GM18520 (cell line): ENCODE results near the gene SSX2IP.
"Not testable (repeated sequence)": the region's sequence is repeated elsewhere in the genome, so short reads cannot be mapped to it uniquely, and the experiment has no call there.

ENCODE experiments used
- ATAC-seq: cut with Tn5 transposase; IDR thresholded peaks from one replicate; pipeline ENCODE4 v1.9.1; 2021; ENCODE audit not compliant: unreplicated experiment

The SSX2IP gene

DNA sequence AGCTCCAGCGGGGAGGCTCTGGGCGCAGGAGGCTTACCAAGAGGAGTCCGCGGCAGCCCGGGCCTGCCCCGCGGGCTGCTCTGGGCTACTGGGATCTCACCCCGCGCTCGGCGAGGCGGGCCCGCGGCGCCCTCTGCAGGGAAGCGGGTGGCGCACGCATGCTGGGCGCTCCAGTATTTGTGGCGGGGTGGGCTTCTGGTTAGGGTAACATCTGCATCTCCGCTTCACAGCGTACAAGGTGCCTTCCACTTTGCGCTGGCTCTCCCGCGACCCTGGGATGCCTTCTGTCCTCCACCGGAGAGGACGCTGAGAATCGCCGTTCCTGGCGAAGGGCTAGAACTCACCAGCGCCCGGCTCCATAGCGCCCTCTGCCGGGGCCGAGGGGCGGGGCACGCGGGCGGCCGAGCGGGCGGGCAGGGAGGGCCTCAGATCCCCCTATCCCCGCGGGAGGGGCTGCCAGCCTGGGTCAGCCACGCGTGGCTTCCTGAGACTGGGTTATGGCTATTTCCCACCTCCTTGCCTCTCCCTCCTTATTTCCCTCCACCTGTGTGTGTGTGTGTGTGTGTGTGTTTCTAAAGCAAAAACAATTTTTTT lies 69.4 kb downstream of the SSX2IP start:
- ATAC-seq, result peak; percentile 83

DNA sequence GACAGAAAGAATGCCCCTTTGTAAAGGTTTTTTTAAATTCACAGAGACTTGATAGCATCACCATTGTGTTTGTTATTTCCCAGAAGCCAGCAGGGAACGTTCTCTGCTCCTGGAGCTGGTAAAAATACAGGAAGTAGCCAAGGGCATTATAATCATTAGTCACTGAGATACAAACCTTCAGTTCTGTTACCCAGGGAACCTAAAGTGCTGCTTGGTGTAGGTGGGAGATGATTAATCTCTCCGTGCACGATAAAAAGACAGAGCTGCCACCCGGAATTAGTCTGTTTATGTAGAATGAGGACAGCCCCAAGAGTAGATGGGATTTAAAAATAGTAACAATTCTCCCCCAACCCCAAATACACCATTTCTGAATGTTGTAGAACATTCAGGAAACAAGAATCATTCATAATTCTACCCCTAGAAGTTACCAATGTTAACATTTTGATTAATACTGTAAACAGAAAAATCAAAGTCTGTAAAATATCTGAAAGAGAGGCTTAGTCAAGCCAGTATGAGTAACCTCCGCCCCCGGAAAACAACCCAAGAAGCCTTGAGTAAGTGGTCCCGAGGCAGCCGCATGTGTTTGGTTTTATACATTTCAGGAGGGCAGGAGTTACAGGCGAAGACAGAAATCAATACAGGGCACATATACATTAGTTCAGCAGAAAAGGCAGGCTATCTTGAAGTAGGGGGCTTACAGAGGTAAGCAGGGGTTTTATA lies 70.7 kb downstream of the SSX2IP start:
- no peak for ATAC-seq

DNA sequence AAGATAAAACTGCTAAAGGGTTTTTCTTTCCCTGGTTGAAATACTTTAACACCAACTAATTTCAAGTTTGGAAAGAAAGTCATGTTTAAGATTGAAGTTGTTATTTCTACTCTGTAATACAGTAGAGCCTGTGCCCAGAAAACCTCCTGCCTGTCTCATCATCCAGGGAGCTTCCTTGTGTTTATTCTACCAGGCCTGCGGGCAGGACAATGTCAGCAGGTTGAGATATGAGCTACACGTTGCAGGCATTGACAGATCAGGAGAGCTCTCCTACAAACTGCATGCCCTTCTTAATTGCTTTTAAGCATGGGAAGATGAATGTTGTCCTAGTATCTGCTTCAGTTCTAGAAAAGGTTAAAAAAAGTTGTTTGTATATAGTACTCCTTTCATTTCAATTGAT lies 72.9 kb downstream of the SSX2IP start:
- no peak for ATAC-seq

DNA sequence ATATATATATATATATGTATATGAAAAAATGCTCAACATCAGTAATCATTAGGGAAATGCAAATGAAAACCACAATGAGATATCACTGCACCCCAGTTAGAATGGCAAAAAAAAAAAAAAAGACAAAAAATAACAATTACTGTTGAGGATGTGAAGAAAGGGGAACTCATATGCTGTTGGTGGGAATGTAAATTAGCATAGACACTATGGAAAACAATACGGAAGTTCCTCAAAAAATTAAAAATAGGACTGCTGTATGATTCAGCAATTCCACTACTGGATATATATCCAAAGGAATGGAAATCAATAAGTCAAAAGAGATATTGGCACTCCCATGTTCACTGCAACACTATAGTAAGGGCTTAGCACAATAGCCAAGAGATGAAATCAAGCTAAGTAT lies 74.5 kb downstream of the SSX2IP start:
- ATAC-seq, result no peak

DNA sequence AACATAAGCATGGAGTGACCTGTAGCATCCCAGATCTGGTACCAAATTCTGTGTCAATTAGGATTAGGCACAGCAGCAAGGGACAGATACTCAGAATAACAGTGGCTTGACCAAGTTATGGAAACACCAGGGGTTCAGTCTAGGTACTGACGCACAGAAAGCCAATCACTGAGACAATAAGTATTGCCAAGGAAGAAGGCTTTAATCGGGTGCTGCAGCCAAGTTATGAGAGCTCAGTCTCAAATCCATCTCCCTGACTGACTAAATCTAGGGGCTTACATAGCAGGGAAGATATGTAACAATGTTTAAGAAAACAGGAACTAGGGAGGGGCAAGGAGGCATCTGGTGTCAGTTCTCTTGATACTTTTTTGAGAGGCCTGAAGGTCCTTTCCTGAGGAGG lies 76.4 kb downstream of the SSX2IP start:
- no peak for ATAC-seq

DNA sequence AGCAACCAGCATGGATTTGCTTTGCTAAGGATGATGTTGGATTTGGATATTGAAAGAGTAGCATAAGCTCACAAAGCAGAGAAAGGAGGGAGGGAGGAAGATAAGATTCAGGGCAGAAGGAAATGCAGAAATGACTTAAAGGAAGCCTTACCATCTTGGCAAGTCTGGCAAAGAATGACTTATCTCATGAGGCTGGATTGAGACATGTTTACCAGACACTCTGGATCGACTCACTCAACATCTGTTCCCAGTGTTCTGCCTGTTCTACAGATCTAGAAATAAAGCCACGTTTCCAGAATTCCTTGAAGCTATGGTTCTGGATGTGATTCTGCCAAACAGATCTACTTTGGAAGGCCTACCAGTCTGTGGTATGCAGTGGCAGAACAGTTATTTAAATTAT lies 77.2 kb downstream of the SSX2IP start:
- no peak for ATAC-seq

DNA sequence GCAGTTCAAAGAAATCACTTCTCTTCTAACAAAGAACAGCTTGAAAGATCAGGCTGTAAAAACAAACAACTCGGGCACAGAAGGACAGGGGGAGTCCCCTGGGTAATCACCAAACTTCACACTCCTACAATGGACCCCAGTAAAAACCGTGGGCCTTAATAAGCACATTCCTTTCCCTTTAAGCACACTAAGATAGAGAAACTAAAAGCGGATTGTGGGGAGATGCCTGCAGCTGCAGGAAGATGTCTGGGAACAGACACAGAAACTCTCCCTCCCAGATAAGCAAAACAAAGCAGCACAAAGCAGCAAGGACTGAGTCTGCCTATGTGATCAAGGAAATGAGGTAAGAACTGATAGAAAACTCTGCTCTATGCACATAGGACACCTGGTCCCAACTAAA lies 78.5 kb downstream of the SSX2IP start:
- no peak for ATAC-seq

DNA sequence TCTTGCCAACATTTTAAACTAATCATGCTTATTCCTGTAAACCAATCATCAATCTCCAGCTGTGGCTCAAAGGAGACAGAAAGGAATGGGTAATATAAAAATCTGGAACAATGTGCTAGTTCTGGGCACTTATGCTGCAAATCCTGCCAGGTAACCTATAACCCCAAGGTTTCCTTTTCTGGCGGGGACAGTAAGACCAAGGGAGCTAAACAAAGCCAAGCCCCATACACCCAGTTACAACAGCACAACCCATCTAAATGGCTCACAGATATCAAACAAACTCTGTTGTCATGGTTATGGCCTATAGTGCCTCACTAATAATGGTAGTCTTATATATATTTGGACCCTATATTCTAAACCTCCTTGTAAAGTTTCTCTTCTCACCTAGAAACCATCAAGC lies 79.2 kb downstream of the SSX2IP start:
- no peak for ATAC-seq

DNA sequence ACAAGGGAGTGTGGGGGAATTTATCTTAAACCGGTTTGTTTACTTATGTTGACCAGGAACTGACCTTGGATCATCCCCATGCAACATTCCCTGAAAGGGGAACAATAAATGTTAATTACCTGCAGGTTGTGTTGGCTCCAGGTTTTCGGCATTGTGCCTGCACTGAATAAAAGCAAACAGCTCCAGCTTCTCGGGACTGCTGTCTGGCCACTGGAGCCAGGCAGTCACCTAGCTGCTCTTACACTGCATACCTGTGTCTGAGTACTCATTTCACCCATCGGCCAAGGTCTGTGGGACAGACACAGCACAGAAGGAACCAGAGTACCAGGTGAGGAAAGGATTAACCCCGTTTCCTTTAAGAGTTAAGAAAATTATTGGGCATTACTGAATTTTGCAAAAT lies 83.3 kb downstream of the SSX2IP start:
- no peak for ATAC-seq

DNA sequence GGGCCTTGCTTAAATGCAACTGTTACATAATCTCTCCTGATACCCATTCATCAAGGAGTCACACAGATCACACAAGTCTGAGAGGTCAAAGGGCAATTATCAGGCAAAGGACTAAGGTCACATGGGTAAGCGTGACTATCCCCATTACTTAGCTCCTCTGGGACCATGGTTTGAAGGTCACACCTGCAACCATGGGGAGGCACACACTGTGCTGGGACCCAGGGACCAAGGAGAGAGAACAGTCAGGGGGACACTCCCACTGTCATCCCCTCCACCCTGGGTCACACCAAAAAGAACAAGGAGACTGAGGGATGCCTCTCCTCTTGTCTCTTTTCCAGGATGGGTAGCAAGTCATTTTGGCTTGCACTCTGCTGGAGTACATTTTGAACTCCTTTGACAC lies 85.1 kb downstream of the SSX2IP start:
- no peak for ATAC-seq

DNA sequence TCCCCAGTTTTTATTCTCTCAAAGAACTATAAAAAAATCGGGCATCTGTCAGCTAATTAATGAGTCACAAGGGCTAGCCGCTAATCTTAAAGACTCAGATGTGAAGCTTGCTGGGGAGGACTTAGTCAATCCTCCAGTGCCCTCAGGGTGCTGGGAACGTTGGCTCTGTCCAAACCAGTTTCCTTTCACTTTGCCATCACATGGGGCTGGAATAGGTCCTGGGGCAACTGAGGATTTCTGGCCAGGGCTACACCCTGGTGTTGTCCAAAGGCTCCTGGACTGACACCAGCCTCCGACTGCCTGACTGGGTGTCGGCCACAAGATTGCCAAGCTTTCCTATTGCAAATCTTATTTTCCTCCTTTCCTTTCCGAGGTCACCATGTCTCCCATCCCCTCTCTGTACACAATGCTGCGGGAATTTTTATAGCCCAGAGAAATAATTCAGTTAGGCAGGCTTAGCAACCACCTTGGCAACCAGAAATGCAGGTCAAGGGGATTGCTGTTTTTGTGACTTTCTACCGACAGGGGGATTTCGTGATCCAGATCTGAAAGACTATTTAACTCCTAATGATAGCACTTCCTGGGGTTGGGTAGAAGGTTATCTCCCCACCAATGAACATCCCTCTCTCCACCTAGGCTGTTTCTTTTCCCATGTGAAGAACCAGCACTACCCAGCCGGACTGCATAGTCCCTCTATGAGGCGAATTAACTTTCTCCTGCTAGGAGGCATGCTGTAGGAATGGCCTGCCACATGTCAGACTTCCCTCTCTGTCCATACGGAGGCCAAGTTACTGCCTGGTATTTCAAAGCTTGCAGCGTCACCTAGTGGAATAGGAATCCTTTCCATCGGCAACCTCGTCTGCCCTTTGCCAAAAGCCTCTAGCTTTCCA lies 86.1 kb downstream of the SSX2IP start:
- no peak for ATAC-seq

DNA sequence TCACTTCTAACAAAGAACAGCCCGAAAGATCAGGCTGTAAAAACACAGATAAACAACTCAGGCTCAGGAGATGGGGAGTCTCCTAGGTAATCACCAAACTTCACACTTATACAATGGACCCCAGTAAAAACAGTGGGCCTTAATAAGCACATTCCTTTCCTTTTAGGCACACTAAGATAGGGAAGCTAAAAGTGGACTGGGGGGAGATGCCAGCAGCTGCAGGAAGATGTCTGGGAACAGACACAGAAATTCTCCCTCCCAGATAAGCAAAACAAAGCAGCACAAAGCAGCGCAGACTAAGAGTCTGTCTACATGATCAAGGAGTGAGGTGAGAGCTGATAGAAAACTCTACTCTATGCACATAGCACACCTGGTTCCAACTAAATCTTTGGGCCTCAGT lies 87.0 kb downstream of the SSX2IP start:
- no peak for ATAC-seq

DNA sequence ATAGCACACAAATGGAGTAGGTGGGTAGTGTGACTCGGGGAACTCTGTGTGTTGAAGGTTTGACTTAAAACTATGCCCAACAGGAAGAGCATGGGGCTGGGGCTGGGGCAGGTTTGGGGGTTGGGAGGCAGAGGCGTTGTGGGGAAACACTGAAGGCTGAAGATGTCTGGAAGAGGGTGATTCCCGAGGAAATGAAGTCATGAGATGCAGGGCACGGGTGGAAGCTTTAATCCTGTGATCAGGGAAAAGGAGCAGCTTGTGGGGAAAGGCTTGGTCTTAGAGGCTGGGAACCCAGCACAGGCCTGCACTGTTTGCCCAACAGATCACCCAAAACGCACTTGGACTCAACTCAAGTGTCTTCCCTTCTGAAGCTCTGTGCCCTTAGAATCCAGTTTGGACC lies 89.5 kb downstream of the SSX2IP start:
- no peak for ATAC-seq

DNA sequence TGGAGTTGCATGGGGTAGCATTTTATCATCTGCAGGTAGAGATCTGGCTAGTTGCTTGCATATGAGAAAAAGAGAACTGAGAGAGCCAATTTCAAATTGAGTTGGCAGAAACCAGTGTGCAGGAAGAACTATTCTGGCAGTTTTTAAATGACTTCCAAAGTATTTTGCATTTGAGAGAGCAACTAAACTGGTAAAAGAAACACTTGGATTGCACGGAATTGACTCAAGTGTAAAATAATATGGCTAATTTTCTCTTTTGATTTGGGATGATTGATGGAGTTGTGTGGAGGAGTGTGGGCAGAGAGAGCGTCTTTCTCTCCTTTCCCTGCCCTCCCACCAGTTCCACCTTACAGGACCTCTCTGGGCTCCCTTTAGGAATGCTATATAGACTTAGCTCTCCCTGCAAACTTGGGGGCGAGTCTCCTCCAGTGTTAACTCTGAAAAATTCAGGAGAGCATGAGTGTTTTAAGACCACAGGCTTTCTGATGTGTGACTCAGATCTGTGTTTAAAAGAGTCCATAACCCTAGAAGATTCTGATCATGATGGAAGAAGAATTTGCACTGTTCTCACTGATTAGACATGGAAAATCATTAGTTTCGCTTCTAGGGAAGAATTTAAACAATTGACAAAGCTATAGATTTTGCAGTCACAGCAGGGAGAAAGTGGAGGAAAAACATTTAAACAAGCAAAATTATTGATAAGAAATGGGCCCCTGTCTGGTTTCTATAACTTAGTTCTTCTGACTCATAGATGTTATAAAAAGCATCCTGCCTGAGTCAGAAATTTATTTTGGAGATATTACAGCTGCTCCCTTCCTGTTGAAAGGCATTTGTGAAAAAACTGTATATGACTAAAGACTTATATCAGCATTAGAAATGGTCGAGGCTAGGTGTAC lies 91.2 kb downstream of the SSX2IP start:
- ATAC-seq, result peak; percentile 66

DNA sequence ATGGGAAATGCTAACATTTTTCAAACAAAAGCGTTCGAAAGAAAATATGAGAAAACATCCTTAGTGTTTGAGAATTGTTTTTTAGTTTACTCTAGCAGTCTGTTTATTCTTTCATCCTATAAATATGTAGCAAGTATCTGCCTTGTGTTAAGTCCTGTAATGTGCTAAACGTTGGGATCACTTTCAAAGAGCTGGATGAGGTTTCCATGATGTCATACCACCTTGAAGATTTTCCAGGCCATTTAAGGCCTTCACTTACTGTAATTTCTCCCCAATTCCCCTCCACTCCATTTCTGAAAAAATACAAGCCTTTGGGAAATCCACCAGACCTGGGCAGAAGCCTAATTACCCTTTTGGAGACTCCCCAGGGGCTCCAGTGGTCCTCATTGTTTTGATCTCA lies 91.8 kb downstream of the SSX2IP start:
- no peak for ATAC-seq

DNA sequence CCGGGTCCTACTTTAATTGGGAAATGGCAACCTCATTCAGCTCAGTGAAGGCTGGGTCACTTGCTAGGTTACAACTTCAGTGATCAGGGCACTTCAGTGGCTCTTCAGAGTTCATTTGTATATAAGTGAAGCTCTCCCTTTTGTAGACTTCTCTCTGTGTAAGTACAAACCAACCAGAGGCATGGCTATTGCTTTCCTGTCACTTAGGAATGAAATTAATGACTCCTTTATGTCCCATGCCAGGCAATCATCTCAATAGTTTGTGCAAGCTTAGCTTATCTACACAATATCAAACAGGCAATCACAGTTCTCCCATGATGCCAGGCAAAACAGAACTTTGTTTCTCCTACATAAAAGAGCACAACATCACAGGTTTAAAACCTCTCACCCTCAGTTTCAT lies 93.2 kb downstream of the SSX2IP start:
- ATAC-seq, result no peak

DNA sequence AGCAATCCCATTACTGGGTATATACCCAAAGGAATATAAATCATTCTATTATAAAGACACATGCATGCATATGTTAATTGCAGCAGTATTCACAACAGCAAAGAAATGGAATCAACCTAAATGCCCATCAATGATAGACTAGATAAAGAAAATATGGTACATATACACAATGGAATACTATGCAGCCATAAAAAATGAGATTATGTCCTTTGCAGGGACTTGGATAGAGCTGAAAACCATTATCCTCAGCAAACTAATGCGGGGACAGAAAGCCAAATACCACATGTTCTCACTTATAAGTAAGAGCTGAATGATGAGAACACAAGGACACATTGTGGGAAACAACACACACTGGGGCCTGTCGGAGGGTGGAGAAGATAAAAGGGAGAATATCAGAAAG lies 95.3 kb downstream of the SSX2IP start:
- ATAC-seq, result not testable (repeated sequence)
